ENCODE measurements around the gene TYW1. TPM values are rescaled to one million over a fixed set of nuclear protein-coding genes. Genes with fewer than 3 reads are reported as not detected.
"Not testable (repeated sequence)": the region's sequence is repeated elsewhere in the genome, so short reads cannot be mapped to it uniquely, and the experiment has no call there.

TYW1 gene
- total RNA-seq, 4 donors from 2014 or later: 19.3 to 75.6 (median 38.6) TPM

DNA sequence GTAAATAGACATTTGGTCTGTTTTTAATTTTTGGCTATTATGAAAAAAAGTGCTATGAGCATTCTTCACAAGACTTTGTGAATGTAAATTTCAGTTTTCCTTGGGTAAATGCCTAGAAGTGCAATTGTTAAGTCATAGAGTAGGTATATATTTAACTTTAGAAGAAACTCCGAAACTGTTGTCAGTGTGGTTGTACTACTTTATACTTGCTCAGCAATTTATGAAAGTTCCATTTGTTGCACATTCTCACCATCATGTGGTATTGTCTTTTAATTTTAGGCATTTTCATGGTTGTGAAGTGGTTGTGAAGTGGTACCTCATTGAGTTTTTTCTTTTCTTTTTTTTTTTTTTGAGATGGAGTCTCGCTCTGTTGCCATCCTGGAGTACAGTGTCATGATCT, 60.0 kb downstream of the TYW1 start:
- Histone ChIP-seq H3K4me1 (no peaks in the 10 kb centered on the region), H3K9me3 (no peaks in the 10 kb centered on the region), H3K27me3 (no peaks in the 10 kb centered on the region), H3K27ac (no peak overlapping the region), H3K4me3 (replicated peaks in 1 of 3) (no peak overlapping the region), H3K36me3 (no peaks in the 10 kb centered on the region)
- no peak for TF ChIP-seq POLR2A (IDR thresholded peaks at IDR 0.05)
- no peak for TF ChIP-seq CTCF (IDR thresholded peaks at IDR 0.05)
- intact Hi-C loops (cut with DNase I): no loop called here
- 94 to 96% methylated on average over 2 of the region's 2 CpGs for WGBS, 2 donors
- no peak for DNase-seq

DNA sequence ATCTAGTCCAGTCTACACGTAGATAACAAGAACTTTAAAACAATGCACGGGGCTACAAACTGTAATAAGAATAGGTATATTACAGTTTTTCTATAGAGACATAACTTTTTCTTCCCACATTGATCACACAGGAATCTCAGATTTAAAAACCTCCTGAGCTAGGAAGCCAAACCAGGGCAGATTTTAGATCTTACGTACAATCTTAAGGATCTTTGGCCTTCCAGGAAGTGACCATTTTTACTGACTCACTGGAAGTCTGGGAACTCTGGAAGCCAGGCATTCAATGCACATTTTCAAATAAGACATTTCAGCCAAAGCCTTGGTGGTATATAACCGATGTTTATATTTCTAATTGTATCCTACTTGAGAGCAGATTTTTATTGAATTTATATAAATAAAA, 64.7 kb downstream of the TYW1 start:
- H3K4me1 ChIP-seq; H3K4me3 ChIP-seq (replicated peaks in 1 of 3); H3K9me3 ChIP-seq; H3K36me3 ChIP-seq; H3K27me3 ChIP-seq; intact Hi-C loops (cut with DNase I); H3K27ac ChIP-seq; DNase-seq: not testable (repeated sequence)
- WGBS, 2 donors: 98% methylated on average over 4 of the region's 4 CpGs

DNA sequence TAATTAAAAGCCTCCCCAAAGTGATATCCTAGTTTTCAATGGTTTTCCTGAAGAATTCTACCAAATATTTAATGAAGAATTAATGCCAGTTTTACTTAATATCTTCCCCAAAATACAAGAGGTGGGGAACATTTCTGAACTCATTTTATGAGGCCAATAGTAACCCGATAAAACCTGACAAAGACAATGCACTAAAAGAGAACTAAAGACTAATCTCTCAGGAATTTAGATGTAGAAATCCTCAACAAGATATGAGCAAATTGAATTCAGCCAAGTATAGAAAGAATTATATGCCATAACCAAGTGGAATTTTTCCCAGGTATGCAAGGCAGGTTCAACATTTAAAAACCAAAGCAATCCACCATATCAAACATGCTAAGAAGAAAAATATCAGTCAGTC, 66.2 kb downstream of the TYW1 start:
- DNase-seq; intact Hi-C loops (cut with DNase I); H3K9me3 ChIP-seq; H3K27ac ChIP-seq; H3K4me1 ChIP-seq; H3K36me3 ChIP-seq; H3K4me3 ChIP-seq (replicated peaks in 1 of 3); H3K27me3 ChIP-seq: not testable (repeated sequence)
- WGBS, 2 donors: 91 to 96% methylated on average over 1 of the region's 1 CpG

DNA sequence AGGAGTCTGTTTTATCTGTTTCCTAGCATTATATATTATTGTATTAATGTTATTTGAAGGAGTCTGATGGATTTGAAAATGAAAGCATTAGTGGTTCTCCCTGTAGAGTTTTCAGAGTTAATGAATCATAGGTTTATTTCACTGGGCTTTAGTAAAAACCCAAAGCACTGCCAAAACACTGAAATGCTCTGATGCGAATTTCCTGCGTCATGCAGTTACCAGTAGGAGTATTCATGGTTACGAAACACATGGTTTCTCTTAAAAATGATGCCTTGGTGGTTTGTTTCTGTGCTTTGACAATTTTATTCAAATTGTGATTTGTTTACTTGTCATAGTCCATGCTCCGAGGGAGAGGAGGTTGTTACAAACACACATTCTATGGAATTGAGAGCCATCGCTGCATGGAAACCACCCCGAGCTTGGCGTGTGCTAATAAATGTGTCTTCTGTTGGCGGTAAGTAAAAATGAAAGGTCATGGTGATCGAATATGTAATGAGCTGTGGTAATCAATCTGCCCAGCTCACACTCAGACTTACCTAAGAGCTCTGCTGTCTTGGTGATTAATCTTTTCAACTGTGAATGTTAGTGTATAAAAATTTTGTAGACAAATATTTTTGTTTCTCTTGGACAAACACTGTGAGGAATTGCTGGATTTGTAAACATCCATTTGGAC, 70.5 kb downstream of the TYW1 start:
- H3K4me3 ChIP-seq (replicated peaks in 1 of 3): not testable (repeated sequence)

DNA sequence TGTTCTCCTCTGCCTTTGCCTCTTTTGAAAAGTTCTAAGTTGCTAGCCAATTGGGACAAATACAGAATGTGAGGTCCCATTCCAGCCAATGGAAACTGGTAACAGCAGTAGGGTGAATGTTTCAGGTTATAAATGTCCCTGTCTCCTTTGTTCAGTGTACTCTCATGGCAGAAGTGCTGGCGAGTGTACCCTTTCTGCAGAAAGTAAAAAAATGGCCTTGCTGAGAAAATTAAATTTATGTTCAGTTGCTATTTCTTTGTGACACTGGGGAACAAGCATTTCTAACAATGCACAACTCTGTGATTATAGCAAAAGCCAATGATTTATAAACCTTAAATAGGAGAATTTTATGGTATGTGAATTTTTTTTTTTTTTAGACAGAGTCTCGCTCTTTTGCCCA, 79.5 kb downstream of the TYW1 start:
- H3K36me3 ChIP-seq; intact Hi-C loops (cut with DNase I); DNase-seq; H3K27me3 ChIP-seq; H3K27ac ChIP-seq; H3K4me1 ChIP-seq; H3K4me3 ChIP-seq (replicated peaks in 1 of 3); H3K9me3 ChIP-seq: not testable (repeated sequence)
- 98 to 100% methylated on average over 2 of the region's 2 CpGs for WGBS, 2 donors

More for the DNA sequence above, 70.5 kb downstream of the TYW1 start:
- H3K27ac ChIP-seq; H3K27me3 ChIP-seq; H3K9me3 ChIP-seq; DNase-seq; intact Hi-C loops (cut with DNase I); H3K36me3 ChIP-seq; H3K4me1 ChIP-seq: not testable (repeated sequence)
- WGBS, 2 donors: 79 to 85% methylated on average over 9 of the region's 9 CpGs

DNA sequence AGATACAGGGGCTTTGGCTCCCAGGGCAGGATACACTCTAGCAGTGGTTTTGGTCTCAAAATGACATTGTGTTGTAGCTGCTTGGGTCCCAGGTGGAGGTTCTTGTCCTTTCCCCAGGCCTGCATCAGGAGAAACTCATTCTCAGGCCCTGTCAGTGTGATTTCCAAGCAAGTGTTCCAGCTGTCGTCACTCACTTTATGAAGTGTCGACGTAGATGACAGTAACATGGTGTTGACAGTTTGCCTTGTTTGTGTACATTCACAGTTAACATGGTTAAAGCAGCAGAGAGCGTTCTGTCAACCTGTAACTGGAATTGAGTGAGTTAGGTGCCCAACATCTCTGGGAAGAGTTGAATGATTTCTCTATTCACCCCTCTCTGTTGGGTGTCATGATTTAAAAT, 86.2 kb downstream of the TYW1 start:
- DNase-seq; H3K36me3 ChIP-seq; H3K9me3 ChIP-seq; intact Hi-C loops (cut with DNase I); H3K27ac ChIP-seq; H3K4me3 ChIP-seq (replicated peaks in 1 of 3); H3K4me1 ChIP-seq; H3K27me3 ChIP-seq: not testable (repeated sequence)
- WGBS, 2 donors: 97 to 98% methylated on average over 4 of the region's 4 CpGs

- H3K4me1 ChIP-seq; H3K36me3 ChIP-seq; intact Hi-C loops (cut with DNase I); H3K4me3 ChIP-seq (replicated peaks in 1 of 3); H3K9me3 ChIP-seq; H3K27ac ChIP-seq; DNase-seq; H3K27me3 ChIP-seq: not testable (repeated sequence)
- 95 to 96% methylated on average over 10 of the region's 10 CpGs for WGBS, 2 donors
Observed at GRCh38 chr7:67089261-67089660, 92.6 kb downstream of the TYW1 start.

GRCh38 chr7:67091053-67091452, 94.4 kb downstream of the TYW1 start:
- intact Hi-C loops (cut with DNase I); H3K27ac ChIP-seq; DNase-seq; H3K9me3 ChIP-seq; H3K4me1 ChIP-seq; H3K4me3 ChIP-seq (replicated peaks in 1 of 3); H3K27me3 ChIP-seq; H3K36me3 ChIP-seq: not testable (repeated sequence)
- 95 to 100% methylated on average over 2 of the region's 2 CpGs for WGBS, 2 donors

DNA sequence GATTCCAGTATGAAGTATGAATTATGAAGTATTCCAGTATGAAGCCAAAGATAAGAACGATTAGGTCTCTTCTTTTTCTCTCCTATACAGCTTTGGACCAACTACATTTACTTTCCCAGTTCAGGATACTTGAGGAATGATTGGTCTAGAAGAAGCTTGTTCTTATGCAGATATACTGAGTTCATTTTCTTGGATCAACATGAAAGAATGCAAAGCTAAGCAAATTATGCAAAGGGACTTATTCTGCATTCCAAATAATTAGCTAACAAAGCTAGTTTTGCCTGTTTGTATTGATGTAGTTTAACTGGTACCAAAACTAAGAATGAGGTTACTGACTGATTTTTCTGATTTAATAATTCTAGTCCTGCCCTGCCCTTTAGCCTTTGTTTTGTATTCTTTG, 101.4 kb downstream of the TYW1 start:
- H3K4me1 ChIP-seq: not testable (repeated sequence)

DNA sequence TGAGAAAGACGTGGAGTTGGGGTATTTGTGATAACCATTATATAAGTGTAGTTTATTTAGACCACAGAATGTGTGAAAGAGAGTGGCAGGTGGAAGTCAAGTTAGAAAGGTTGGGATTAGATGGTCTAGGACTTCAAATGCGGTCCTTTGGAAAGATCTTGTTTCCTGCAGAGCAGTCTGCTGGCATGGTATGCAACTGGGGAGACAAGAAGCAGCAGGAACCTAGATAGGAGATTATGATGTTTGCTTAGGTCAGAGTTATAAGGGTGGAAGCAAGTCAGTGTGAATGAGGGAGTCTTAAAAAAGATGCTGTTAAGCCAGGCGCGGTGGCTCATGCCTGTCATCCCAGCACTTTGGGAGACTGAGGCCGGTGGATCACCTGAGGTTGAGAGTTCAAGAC, 102.8 kb downstream of the TYW1 start:
- H3K4me3 ChIP-seq (replicated peaks in 1 of 3); H3K27ac ChIP-seq; intact Hi-C loops (cut with DNase I); DNase-seq; H3K27me3 ChIP-seq; H3K4me1 ChIP-seq; H3K9me3 ChIP-seq; H3K36me3 ChIP-seq: not testable (repeated sequence)
- WGBS, 2 donors: 90% methylated on average over 5 of the region's 5 CpGs

More for the DNA sequence above, 101.4 kb downstream of the TYW1 start:
- DNase-seq; H3K27ac ChIP-seq; H3K4me3 ChIP-seq (replicated peaks in 1 of 3); H3K27me3 ChIP-seq; H3K9me3 ChIP-seq; intact Hi-C loops (cut with DNase I); H3K36me3 ChIP-seq: not testable (repeated sequence)
- WGBS, 2 donors: 92 to 100% methylated on average over 1 of the region's 1 CpG

GRCh38 chr7:67100038-67100437, 103.4 kb downstream of the TYW1 start:
- intact Hi-C loops (cut with DNase I); H3K4me1 ChIP-seq; H3K9me3 ChIP-seq; H3K36me3 ChIP-seq; H3K27me3 ChIP-seq; DNase-seq; H3K4me3 ChIP-seq (replicated peaks in 1 of 3): not testable (repeated sequence)
- WGBS, 2 donors: 95 to 97% methylated on average over 6 of the region's 6 CpGs
- peak overlapping the region; percentile 57 to 84 (median 70) for H3K27ac ChIP-seq
